Measurements from ENCODE around the gene SF3B1.

DNA sequence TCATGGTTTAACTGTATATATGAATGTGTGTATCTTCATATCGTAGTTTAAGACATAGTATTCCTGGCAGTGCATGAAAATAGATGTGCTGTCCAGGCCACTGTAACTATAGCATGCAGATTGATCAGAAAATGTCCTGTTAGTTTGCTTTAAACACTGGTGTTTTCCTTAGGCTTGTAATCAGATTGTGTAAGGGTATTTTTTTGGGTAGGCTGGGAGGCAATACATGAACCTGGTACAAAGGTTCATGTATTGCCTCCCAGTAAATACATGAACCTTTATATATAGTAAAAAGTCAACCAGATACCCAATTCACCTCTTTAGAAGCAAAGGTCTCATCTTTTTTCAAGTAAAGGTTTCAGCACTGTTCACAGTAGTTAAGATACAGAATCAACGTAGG is 20.1 kb upstream of the SF3B1 start:
- TF ChIP-seq TARDBP (IDR thresholded peaks at IDR 0.05) = no peak
- TF ChIP-seq FOXM1 (IDR thresholded peaks at IDR 0.05; ENCODE audit: borderline replicate concordance) = no peak
- no peak for TF ChIP-seq ARNT (IDR thresholded peaks at IDR 0.05)
- TF ChIP-seq HDGF (IDR thresholded peaks at IDR 0.05; ENCODE audit: borderline replicate concordance) = no peak

Measured in HEK293T (cell line).